HG02943 (cell line): ENCODE results near the gene ITGA4.

Experiments
- ATAC-seq: cut with Tn5 transposase; IDR thresholded peaks from one replicate; pipeline ENCODE4 v1.9.1; 2021; ENCODE audit warnings: mild to moderate bottlenecking, low read depth, moderate library complexity; ENCODE audit not compliant: unreplicated experiment

The ITGA4 gene

DNA sequence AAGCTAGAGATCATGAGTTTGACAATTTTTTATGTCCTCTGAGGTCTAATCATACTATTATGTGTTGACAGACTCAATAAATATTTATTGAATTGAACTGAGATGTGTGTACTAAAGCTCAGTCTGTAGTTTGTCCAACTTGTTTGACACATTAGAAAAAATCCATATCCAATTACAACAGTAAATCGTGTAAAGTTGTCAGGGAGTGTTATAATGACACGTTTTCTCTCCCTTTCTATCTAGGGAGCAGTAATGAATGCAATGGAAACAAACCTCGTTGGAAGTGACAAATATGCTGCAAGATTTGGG lies 28.4 kb downstream of the ITGA4 start:
- no peak for ATAC-seq

DNA sequence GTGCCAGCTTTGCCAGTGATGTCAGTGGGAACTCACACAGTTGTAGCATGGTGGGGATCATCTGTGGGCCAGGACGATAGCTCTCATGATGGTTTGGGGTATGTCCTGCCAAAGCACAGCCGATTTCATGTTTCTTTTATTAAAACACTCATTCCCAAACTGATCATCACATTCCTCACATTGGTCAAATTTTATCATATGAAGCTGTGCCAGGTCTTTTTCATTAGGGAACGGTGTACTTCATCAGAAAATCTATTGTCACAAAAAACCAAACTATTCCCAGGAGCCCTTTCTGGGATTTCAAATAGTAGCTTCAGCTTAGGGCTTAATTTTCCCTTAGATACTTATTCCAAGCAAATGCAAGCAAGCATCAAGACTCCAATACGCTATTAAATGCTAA lies 42.0 kb downstream of the ITGA4 start:
- ATAC-seq: no peak

DNA sequence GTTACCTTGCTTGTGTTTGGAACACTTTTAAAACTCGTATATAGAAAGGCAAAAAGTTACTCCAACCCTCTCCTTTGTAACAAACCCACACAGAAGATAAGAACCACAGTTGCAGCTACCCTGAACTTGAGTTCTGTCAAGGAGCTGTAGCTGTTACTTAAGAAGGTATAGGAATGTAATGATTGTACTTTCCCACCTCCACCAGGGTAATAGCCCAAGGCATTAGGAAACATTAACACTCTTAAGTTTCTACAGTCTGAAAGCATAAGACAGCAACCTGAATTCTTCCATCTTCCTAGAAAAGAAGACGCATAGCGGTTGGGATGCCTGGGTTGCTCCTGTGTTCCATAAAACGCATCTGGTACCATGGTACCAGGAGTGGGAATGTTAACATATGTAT lies 43.0 kb downstream of the ITGA4 start:
- ATAC-seq: no peak

DNA sequence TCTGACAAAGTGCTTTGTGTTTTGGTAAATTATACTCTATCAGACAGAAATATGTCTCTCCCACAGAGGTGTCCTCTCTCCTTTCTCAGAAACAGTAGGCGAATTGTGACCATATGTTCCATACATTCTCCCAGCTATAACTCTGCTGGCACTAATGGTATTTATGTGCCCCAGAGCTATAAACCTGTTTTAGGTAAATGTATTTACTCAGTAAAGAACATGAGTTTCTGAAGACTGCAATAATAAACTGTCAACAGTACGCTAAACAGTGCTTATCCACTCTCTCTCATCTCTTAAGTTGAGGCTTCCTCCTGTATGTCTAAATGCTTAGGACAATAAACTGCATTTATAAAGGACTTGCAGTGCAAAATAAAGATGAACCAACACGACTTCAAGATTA lies 58.5 kb downstream of the ITGA4 start:
- ATAC-seq: no peak

DNA sequence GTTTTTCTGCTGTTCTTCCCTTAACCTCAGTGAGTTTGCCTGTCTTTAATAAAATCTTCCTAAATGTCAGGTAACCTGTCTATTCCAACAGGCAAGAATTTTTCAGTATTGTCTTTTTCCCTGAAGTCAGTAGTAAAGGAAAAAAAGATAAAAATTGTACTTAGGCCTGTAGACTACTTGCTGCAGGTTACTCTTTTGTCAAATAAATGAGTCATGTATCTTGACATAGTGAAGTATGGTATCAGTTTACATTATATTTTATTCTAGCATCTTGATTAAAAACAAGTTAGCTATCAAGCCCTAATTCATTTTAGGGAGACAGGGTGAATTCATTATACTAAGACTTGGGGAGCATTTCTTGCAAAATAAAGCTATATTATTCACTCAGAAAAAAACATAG lies 59.8 kb downstream of the ITGA4 start:
- no peak for ATAC-seq

- ATAC-seq: no peak
Measured at GRCh38 chr2:181517685-181518301, 60.6 kb downstream of the ITGA4 start.

DNA sequence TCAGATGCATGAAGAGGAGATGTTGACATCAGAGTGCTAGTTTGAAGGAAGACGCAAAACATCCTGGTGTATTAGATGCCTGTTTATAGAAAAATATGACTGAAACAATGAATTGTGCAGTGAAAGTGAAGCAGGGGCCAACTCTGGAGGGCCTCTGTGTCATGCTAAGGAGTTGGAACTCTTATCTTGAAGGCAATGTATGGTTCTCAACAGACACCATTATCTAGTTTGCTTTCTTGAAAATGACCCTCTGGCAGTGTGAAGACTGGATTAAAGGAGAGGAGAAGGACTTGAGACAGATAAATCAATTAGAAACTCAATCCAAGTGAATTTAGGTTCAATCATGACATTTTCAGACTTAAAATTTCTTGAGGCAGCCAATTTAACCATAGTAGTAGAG lies 63.1 kb downstream of the ITGA4 start:
- no peak for ATAC-seq

GRCh38 chr2:181523756-181524155 lies 66.6 kb downstream of the ITGA4 start:
- ATAC-seq: no peak

DNA sequence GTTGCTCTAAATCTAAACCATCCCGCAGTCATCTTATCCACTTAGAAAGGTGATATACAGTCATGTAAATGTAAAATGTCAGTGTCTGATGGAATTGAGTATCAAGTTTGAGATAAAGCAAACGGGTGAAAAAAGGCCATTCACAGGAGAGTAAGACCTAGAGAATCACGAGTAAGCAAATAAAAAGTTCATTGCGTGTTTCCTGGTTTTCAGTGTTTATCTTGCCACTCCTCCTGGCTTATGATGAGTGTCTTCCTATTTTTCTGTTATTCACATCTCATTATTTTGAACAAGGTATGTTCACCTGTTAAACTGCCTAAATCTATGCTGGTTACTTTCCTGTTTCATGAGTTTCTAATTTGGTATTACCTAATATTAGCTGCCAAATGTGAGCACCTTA lies 68.8 kb downstream of the ITGA4 start:
- no peak for ATAC-seq

DNA sequence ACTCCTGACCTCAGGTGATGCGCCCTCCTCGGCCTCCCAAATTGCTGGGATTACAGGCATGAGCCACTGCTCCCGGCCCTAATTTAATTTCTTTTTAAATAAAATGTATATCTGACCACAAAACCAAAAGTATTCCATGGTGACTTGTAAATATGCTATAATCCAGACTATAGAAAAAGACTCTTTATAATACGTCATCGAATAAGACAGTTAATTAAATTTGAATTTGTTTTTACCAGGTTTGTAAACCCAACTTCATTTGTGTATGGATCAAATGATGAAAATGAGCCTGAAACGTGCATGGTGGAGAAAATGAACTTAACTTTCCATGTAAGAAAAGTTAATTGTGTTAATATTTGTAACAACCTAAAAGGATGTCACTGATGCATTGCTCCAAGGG lies 69.9 kb downstream of the ITGA4 start:
- ATAC-seq: no peak

DNA sequence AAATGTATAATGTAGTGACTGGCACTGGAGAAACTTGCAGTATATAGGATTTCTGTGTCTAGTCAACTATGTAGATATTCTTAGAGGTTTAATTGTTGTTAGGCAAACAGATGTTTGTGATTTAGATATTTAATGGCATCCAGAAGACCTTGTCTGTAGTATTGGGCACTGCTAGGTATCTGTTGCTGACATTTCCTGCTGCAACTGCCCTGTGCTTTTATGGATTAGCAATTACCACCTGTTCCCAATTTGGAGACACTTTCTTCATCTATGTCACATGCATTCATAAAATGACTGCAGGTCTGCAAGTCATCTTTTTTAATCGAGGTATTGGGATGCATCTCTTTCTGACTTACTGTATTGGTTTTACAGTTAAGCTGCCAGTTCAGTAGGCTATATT lies 71.3 kb downstream of the ITGA4 start:
- ATAC-seq: no peak

- no peak for ATAC-seq
Measured at GRCh38 chr2:181536730-181537129, 79.5 kb downstream of the ITGA4 start.

DNA sequence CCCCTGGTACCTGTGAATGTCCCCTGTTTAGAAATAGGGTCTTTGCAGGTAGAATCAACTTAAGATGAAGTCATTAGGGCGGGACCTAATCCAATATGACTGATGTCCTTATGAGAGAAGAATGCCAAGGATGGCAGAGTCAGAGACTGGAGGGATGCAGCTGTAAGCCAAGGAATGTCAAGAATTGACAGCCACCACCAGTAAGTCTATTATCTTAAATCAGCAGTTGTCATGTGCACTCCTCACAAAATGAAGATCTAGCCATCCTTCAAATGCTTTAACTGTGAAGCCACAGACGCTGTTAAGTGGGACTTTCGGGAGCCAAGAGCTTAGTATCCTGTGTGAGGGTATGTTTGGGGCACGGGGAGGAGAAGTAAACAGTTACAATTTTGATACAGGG lies 83.2 kb downstream of the ITGA4 start:
- no peak for ATAC-seq

DNA sequence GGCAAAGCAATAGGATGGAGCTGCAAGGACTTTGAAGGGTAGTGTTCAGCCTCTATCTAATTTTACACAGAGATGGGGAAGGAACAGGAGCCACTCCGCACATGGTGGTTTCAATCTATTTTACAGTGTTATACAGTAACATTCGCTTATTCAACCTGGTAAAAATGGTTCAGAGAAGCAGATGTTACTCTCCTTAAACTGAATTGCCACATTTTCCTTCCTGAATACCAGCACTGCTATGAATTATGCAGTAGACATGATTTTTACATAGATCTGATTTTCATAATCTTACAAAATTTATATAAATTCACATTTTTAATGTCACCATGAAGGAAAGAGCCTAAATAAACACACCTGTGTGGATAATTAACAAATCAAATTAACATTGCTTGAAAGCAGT lies 85.0 kb downstream of the ITGA4 start:
- ATAC-seq: no peak

- ATAC-seq: no peak
Measured at GRCh38 chr2:181546086-181546485, 88.9 kb downstream of the ITGA4 start.

- ATAC-seq: no peak
Measured at GRCh38 chr2:181552808-181553207, 95.6 kb downstream of the ITGA4 start.

DNA sequence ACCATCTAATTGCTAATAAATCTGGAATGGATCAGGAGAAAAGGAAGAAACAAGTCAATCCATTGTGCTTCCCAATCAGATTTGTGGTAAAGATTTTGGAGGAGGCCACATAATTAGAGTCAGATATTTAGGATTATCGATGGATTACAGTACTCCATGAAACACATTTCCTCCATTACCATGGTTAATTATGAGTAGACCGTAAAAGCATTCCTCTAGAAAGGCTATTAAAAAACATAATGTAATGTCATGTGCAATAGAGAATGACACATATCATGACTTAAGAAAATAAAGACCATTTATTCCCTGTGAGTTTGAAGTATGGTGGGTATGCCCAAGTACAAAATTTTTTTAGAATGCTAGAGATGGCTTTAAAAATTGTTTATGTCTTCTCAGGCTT lies 96.1 kb downstream of the ITGA4 start:
- ATAC-seq: no peak

GRCh38 chr2:181554061-181554830 lies 97.1 kb downstream of the ITGA4 start:
- ATAC-seq: no peak

DNA sequence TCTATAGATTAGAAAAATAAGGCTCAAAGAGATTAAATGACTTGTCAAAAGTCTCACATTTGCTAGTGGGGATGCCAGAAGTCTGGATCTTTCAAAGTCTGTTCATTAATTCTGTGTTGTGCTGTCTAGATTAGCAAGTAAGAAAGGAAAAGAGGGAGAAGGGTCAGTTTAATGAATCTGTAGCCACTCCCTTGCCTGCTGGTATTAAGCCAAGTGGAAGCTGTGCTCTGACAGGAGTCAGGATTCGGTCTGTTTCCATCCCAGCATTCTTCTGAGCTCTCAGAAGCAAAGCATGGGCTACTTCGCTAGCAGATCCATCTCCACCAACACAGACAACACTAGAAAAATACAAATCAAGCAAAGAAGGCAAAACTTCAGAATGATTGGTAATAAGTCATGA lies 101.2 kb downstream of the ITGA4 start:
- ATAC-seq: no peak

DNA sequence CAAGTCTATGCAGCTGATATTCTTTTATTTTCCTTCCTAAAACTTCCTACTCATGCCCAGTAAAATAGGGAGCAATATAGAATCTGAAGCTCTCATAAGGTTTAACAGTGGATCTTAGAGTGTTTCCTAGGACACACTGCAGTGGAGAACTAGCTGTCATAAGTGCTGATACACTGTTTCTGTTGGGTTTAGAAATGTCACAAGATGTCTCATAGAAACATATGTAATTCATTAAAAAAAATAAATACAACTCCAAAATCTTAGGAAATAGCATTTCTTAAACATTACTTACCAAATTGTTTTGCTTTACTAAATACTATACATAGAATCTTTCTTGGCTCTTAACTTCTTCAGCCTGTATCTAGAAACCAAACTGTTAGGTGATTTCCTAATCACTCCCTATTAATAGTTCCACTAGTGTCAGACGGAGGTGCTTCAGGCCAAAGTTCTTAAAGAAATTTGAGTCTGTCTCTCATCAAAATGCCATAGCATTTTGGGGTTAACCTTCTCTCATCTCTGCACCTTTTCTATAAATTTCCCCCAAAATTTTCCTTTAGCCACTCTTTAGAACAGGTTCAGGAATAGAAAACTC lies 106.0 kb downstream of the ITGA4 start:
- ATAC-seq: no peak

GRCh38 chr2:181566334-181567032 lies 109.3 kb downstream of the ITGA4 start:
- no peak for ATAC-seq

GRCh38 chr2:181570059-181570458 lies 112.9 kb downstream of the ITGA4 start:
- ATAC-seq: no peak
